IgD-negative memory B cell (primary cell): ENCODE data around the gene CEP128. TPM values are rescaled to one million over a fixed set of nuclear protein-coding genes. Genes with fewer than 3 reads are reported as not detected.

Source experiments
- H3K27ac Mint-ChIP-seq, 3 donors: one replicate each; pipeline ENCODE4 v1.8.0; 2020 to 2022; ENCODE audit warnings: mild to moderate bottlenecking in 3 of 3, mixed read lengths in 3 of 3, moderate library complexity in 1 of 3
- H3K27me3 Mint-ChIP-seq: one replicate; pipeline ENCODE4 v1.8.0; 2021; ENCODE audit warnings: mixed read lengths
- H3K36me3 Mint-ChIP-seq: one replicate; pipeline ENCODE4 v1.8.0; 2020; ENCODE audit warnings: mild to moderate bottlenecking, mixed read lengths
- H3K4me1 Mint-ChIP-seq, 3 donors: one replicate each; pipeline ENCODE4 v1.8.0; 2020 to 2022; ENCODE audit warnings: mixed read lengths in 3 of 3, mild to moderate bottlenecking in 1 of 3
- H3K4me3 Mint-ChIP-seq, 4 donors: one replicate each; pipeline ENCODE4 v1.8.0; 2020 to 2022; ENCODE audit warnings: mild to moderate bottlenecking in 4 of 4, mixed read lengths in 4 of 4, moderate library complexity in 3 of 4
- H3K9me3 Mint-ChIP-seq, 3 donors: one replicate each; pipeline ENCODE4 v1.8.0; 2020 to 2021; ENCODE audit warnings: mixed read lengths in 3 of 3, mild to moderate bottlenecking in 1 of 3
- polyA plus RNA-seq: library from polyadenylated mRNA; unstranded; fragments of 300-500 nt; fragmentation: Illumina TruSeq; gene quantifications from one replicate; pipeline ENCODE4 v1.2.3, GENCODE V29; 2021

CEP128 gene
- polyA plus RNA-seq, 1 donor from 2014 or later, result 2.8 TPM

DNA sequence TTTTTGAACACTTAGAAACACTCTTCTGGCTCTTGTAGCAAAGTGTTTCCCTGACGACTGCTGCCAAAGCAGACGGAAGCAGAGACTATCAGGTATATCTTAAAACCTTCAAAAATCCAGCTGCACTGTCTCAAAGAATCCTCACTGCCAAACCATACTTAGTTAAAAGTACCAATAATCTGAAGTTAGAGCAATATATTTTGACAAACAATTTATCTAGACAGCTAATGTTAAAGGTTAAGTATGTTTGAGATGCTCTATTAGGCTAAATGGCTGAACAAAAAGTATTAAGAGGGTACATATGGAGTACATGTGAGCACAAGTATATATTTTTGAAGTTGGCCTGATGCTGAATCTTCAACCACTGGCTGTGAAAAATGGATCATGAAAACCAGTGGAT is 398.3 kb downstream of the CEP128 start:
- Mint-ChIP-seq H3K36me3 (peaks cover 2% of the 10 kb centered on the region), H3K4me3 (no peak overlapping the region), H3K9me3 (peaks cover 0 to 4% (median 1%) of the 10 kb centered on the region in 3 donors)

DNA sequence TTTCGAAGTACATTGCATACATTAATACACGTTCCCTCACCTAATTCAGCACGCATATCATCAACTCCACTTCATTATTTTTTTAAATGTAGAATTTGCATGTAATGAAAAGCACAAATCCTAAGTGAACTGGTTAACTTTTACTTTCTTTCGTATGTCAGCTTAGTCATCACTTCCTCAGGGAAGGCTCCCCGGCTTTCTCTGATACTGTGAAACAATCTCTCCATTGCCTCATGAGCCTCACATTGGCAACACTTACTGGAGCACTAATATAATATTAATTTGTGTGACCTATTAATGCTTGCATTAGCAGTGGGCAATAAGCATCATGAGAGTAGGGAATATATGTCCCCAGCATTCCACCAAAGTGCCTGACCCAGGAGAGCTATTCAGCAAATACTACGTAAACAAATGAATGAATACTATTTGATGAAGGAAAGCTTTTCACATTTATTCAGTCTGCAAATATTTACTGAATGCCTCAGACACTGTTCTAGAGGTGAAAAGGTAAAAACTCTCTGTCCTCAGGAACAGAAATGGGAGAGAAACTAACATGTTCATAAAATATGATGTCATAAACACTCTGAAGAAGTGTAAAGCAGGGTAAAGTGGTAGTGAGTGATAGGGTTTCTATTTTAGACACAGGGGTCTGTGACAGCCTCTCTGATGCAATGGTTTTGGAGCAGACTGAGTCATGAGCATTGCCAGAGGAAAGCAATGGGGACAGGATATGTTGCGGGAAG is 402.7 kb downstream of the CEP128 start:
- H3K9me3 Mint-ChIP-seq, result peaks cover 0 to 4% (median 1%) of the 10 kb centered on the region in 3 donors
- peaks cover 2% of the 10 kb centered on the region for H3K36me3 Mint-ChIP-seq
- no peaks in the 10 kb centered on the region for H3K27me3 Mint-ChIP-seq
- H3K4me3 Mint-ChIP-seq, result no peak overlapping the region
- no peaks in the 10 kb centered on the region for H3K4me1 Mint-ChIP-seq
- H3K27ac Mint-ChIP-seq, result no peak overlapping the region

More for the DNA sequence above, 398.3 kb downstream of the CEP128 start:
- H3K27ac Mint-ChIP-seq, result no peak overlapping the region
- H3K4me1 Mint-ChIP-seq, result no peaks in the 10 kb centered on the region
- no peaks in the 10 kb centered on the region for H3K27me3 Mint-ChIP-seq

GRCh38 chr14:80537626-80538025 is 403.9 kb downstream of the CEP128 start:
- no peaks in the 10 kb centered on the region for H3K27me3 Mint-ChIP-seq
- no peaks in the 10 kb centered on the region for H3K36me3 Mint-ChIP-seq
- H3K4me3 Mint-ChIP-seq, result no peak overlapping the region
- peaks cover 0 to 4% (median 1%) of the 10 kb centered on the region in 3 donors for H3K9me3 Mint-ChIP-seq
- no peak overlapping the region for H3K27ac Mint-ChIP-seq
- no peaks in the 10 kb centered on the region for H3K4me1 Mint-ChIP-seq

GRCh38 chr14:80536456-80536855 is 405.1 kb downstream of the CEP128 start:
- H3K27me3 Mint-ChIP-seq, result no peaks in the 10 kb centered on the region
- H3K4me3 Mint-ChIP-seq, result no peak overlapping the region
- no peaks in the 10 kb centered on the region for H3K4me1 Mint-ChIP-seq
- peaks cover 0 to 4% (median under 1%) of the 10 kb centered on the region in 3 donors for H3K9me3 Mint-ChIP-seq
- no peak overlapping the region for H3K27ac Mint-ChIP-seq
- no peaks in the 10 kb centered on the region for H3K36me3 Mint-ChIP-seq

GRCh38 chr14:80535171-80535570 is 406.4 kb downstream of the CEP128 start:
- no peak overlapping the region for H3K4me3 Mint-ChIP-seq
- H3K27me3 Mint-ChIP-seq, result no peaks in the 10 kb centered on the region
- no peak overlapping the region for H3K27ac Mint-ChIP-seq
- peaks cover under 1% of the 10 kb centered on the region for H3K36me3 Mint-ChIP-seq
- H3K4me1 Mint-ChIP-seq, result no peaks in the 10 kb centered on the region
- peaks cover 0 to 4% (median 0%) of the 10 kb centered on the region in 3 donors for H3K9me3 Mint-ChIP-seq

DNA sequence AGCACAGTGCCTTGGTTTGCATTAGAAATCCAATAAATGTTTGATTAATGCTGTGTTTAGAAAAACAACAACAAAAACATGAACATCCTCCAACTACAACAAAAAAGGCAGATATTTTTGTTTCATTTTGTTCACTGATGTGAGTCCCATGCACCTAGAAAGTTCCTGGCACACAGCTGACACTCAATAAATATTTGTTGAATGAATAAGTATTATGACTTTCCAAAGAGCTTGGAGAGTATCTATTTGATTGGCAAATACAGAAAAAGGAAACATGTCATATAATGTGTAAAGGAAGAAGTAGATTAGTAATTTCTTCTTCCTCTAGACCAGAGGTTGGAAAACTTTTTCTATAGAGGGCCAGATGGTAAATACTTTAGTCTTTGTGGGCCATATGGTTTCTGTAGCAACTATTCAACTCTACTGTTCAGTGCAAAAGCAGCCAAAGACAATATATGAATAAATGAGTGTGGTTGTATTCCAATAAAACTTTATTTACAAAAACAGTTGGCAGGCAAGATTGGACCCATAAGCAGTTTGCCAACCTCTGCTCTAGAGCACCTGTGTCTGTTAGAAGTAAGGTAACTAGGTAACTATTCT is 417.9 kb downstream of the CEP128 start:
- Mint-ChIP-seq H3K27ac (no peak overlapping the region), H3K9me3 (no peaks in the 10 kb centered on the region), H3K4me1 (no peaks in the 10 kb centered on the region), H3K27me3 (no peaks in the 10 kb centered on the region), H3K4me3 (no peak overlapping the region), H3K36me3 (peaks cover 7% of the 10 kb centered on the region)

DNA sequence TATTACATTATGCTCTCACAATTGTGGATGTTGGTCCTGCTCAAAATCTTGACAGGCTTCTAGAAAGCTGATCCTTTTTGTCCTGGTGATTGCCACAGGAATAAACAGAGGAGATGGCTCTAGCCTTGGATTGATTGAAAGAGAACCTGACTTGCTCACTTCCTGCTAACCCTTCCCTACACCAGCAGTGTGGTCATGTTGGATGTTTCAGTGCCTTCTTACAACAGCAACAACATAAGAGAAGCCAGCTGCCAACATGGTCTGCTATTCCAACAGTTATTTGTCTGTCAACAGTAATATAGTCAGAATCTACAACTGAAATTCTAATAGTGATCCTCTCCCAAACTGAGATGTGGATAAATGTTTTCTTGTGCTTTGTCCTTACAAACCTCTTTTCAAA is 418.6 kb downstream of the CEP128 start:
- Mint-ChIP-seq H3K36me3 (peaks cover 7% of the 10 kb centered on the region), H3K4me1 (no peaks in the 10 kb centered on the region), H3K27ac (no peak overlapping the region), H3K9me3 (no peaks in the 10 kb centered on the region), H3K27me3 (no peaks in the 10 kb centered on the region), H3K4me3 (no peak overlapping the region)

DNA sequence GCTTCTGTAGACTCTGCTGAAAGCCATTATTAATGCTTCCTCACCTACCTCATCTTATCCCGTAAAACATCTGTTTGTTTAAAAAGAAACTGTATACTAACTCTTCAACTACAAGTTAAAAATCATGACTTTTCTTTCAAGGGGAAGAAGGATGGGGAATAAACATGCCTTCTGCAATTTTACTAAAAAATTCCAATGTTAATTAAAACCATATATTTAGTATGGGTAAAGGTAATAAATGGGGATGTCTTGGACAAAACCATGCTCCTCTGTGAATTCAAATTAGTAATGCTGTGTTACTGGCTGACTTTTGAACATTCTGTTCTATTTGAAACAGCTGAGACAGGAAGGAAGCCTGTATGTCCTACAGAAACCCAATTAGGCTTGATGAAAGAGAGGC is 419.1 kb downstream of the CEP128 start:
- peaks cover 7% of the 10 kb centered on the region for H3K36me3 Mint-ChIP-seq
- H3K27ac Mint-ChIP-seq, result no peak overlapping the region

GRCh38 chr14:80521456-80521855 is 420.1 kb downstream of the CEP128 start:
- Mint-ChIP-seq H3K27ac (no peak overlapping the region), H3K4me1 (no peaks in the 10 kb centered on the region), H3K36me3 (peaks cover 12% of the 10 kb centered on the region), H3K9me3 (peaks cover 0 to 2% (median 1%) of the 10 kb centered on the region in 3 donors), H3K27me3 (no peaks in the 10 kb centered on the region), H3K4me3 (no peak overlapping the region)

More for the DNA sequence above, 419.1 kb downstream of the CEP128 start:
- H3K27me3 Mint-ChIP-seq, result no peaks in the 10 kb centered on the region
- H3K4me3 Mint-ChIP-seq, result no peak overlapping the region
- no peaks in the 10 kb centered on the region for H3K4me1 Mint-ChIP-seq
- peaks cover 0 to 2% (median 0%) of the 10 kb centered on the region in 3 donors for H3K9me3 Mint-ChIP-seq

DNA sequence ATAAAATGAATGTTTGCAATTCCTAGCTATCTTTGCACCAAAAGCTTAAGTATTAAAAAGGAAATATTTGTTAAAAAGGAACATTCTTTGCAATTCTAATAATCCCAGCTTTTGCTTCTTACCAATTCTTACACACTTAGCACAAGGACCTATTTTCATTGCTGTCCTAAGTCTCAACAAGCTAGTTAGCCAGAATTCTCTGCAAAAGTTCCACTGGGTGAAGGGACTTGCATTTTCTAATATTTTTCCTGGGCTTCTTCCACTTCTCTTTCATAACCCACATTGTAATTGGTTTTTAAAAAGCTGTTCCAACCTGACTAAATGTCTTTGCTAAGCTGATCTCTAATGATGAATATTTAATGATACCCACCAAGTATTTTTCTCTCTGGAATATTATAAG is 422.5 kb downstream of the CEP128 start:
- H3K9me3 Mint-ChIP-seq, result peaks cover 2 to 13% (median 5%) of the 10 kb centered on the region in 3 donors
- peaks cover 8% of the 10 kb centered on the region for H3K36me3 Mint-ChIP-seq
- H3K4me3 Mint-ChIP-seq, result no peak overlapping the region
- H3K27ac Mint-ChIP-seq, result no peak overlapping the region
- H3K27me3 Mint-ChIP-seq, result no peaks in the 10 kb centered on the region
- H3K4me1 Mint-ChIP-seq, result no peaks in the 10 kb centered on the region

- H3K36me3 Mint-ChIP-seq, result peaks cover 7% of the 10 kb centered on the region
- peaks cover 2 to 14% (median 9%) of the 10 kb centered on the region in 3 donors for H3K9me3 Mint-ChIP-seq
- no peak overlapping the region for H3K27ac Mint-ChIP-seq
- no peaks in the 10 kb centered on the region for H3K4me1 Mint-ChIP-seq
- no peaks in the 10 kb centered on the region for H3K27me3 Mint-ChIP-seq
- no peak overlapping the region for H3K4me3 Mint-ChIP-seq
Measured at GRCh38 chr14:80518173-80518572, 423.4 kb downstream of the CEP128 start.

GRCh38 chr14:80507292-80507869 is 434.2 kb downstream of the CEP128 start:
- Mint-ChIP-seq H3K4me3 (no peak overlapping the region), H3K36me3 (peaks cover 6% of the 10 kb centered on the region), H3K4me1 (no peaks in the 10 kb centered on the region), H3K27ac (no peak overlapping the region), H3K27me3 (no peaks in the 10 kb centered on the region), H3K9me3 (peaks cover 0 to 5% (median 3%) of the 10 kb centered on the region in 3 donors)

- H3K27me3 Mint-ChIP-seq, result no peaks in the 10 kb centered on the region
- H3K4me1 Mint-ChIP-seq, result no peaks in the 10 kb centered on the region
- peaks cover 0 to 3% (median 0%) of the 10 kb centered on the region in 3 donors for H3K9me3 Mint-ChIP-seq
Measured at GRCh38 chr14:80504781-80505180, 436.8 kb downstream of the CEP128 start.

GRCh38 chr14:80498533-80498932 is 443.0 kb downstream of the CEP128 start:
- H3K27ac Mint-ChIP-seq, result no peak overlapping the region
- H3K36me3 Mint-ChIP-seq, result peaks cover 5% of the 10 kb centered on the region
- no peaks in the 10 kb centered on the region for H3K4me1 Mint-ChIP-seq
- no peaks in the 10 kb centered on the region for H3K27me3 Mint-ChIP-seq
- no peak overlapping the region for H3K4me3 Mint-ChIP-seq
- H3K9me3 Mint-ChIP-seq, result no peaks in the 10 kb centered on the region

More at GRCh38 chr14:80504781-80505180, 436.8 kb downstream of the CEP128 start:
- Mint-ChIP-seq H3K36me3 (peaks cover 2% of the 10 kb centered on the region), H3K4me3 (no peak overlapping the region), H3K27ac (no peak overlapping the region)

- H3K4me3 Mint-ChIP-seq, result no peak overlapping the region
Measured at GRCh38 chr14:80496090-80496489, 445.4 kb downstream of the CEP128 start.

More at GRCh38 chr14:80496090-80496489, 445.4 kb downstream of the CEP128 start:
- H3K4me1 Mint-ChIP-seq, result peaks cover 0 to 2% (median 1%) of the 10 kb centered on the region in 3 donors
- H3K27me3 Mint-ChIP-seq, result no peaks in the 10 kb centered on the region
- H3K27ac Mint-ChIP-seq, result no peak overlapping the region
- H3K36me3 Mint-ChIP-seq, result peaks cover 5% of the 10 kb centered on the region
- no peaks in the 10 kb centered on the region for H3K9me3 Mint-ChIP-seq
